ENCODE results near the gene FIBIN. TPM values are rescaled to one million over a fixed set of nuclear protein-coding genes. Genes with fewer than 3 reads are reported as not detected.
"Not testable (repeated sequence)": the region's sequence is repeated elsewhere in the genome, so short reads cannot be mapped to it uniquely, and the experiment has no call there.

The FIBIN gene
- total and polyA plus RNA-seq, 2 experiments from 2014 or later: 36.5 to 36.7 TPM

- Histone ChIP-seq H3K4me3 (peak overlapping the region; percentile 15), H2AFZ (no peak overlapping the region), H3K27me3 (no peaks in the 10 kb centered on the region), H3K9me3 (ENCODE audit: low read depth) (no peaks in the 10 kb centered on the region), H4K20me1 (ENCODE audit: insufficient read depth, poor library complexity, severe bottlenecking) (no peaks in the 10 kb centered on the region), H3K9me2 (replicated peaks; ENCODE audit: insufficient read depth) (no peaks in the 10 kb centered on the region), H3K36me3 (replicated peaks; ENCODE audit: insufficient read depth, low read depth) (no peaks in the 10 kb centered on the region), H3K79me2 (peaks cover 7% of the 10 kb centered on the region), H3K4me2 (peak overlapping the region; percentile 69), H3K27ac (peak overlapping the region; percentile 32), H3K4me1 (ENCODE audit: insufficient read depth) (peaks cover 8% of the 10 kb centered on the region)
- no peak for DNase-seq (ENCODE audit: low spot score)
- WGBS (ENCODE audit: low lambda C conversion rate, missing lambda C conversion rate): 57% methylated on average over 19 of the region's 19 CpGs
- no peak for TF ChIP-seq EZH2 (IDR thresholded peaks at IDR 0.05; ENCODE audit: borderline replicate concordance)
Observed at GRCh38 chr11:26994631-26995095, 751 bp downstream of the FIBIN start.

- peak overlapping the region; percentile 25 for H3K27ac ChIP-seq
- TF ChIP-seq EZH2phosphoT487 (IDR thresholded peaks at IDR 0.05; ENCODE audit: low read depth, severe bottlenecking, unreplicated experiment) (no peak), EZH2 (IDR thresholded peaks at IDR 0.05; ENCODE audit: borderline replicate concordance) (no peak)
- TF ChIP-seq, protein P1, sequence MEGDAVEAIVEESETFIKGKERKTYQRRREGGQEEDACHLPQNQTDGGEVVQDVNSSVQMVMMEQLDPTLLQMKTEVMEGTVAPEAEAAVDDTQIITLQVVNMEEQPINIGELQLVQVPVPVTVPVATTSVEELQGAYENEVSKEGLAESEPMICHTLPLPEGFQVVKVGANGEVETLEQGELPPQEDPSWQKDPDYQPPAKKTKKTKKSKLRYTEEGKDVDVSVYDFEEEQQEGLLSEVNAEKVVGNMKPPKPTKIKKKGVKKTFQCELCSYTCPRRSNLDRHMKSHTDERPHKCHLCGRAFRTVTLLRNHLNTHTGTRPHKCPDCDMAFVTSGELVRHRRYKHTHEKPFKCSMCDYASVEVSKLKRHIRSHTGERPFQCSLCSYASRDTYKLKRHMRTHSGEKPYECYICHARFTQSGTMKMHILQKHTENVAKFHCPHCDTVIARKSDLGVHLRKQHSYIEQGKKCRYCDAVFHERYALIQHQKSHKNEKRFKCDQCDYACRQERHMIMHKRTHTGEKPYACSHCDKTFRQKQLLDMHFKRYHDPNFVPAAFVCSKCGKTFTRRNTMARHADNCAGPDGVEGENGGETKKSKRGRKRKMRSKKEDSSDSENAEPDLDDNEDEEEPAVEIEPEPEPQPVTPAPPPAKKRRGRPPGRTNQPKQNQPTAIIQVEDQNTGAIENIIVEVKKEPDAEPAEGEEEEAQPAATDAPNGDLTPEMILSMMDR (IDR thresholded peaks at IDR 0.05; ENCODE audit: poor library complexity): no peak
- peak overlapping the region; percentile 69 for H3K4me2 ChIP-seq
- H3K9me2 ChIP-seq (replicated peaks; ENCODE audit: insufficient read depth): no peaks in the 10 kb centered on the region
- H3K9me3 ChIP-seq (ENCODE audit: low read depth): no peaks in the 10 kb centered on the region
- H3K4me1 ChIP-seq (ENCODE audit: insufficient read depth): peaks cover 8% of the 10 kb centered on the region
- 57% methylated on average over 1 of the region's 1 CpG for WGBS (ENCODE audit: low lambda C conversion rate, missing lambda C conversion rate)
- H3K36me3 ChIP-seq (replicated peaks; ENCODE audit: insufficient read depth, low read depth): no peaks in the 10 kb centered on the region
- H4K20me1 ChIP-seq (ENCODE audit: insufficient read depth, poor library complexity, severe bottlenecking): no peaks in the 10 kb centered on the region
- H3K79me2 ChIP-seq: peaks cover 7% of the 10 kb centered on the region
- no peak overlapping the region for H2AFZ ChIP-seq
- no peak overlapping the region for H3K4me3 ChIP-seq
- no peak for DNase-seq (ENCODE audit: low spot score)
- no peaks in the 10 kb centered on the region for H3K27me3 ChIP-seq
Observed at GRCh38 chr11:26995701-26996460, 2.0 kb downstream of the FIBIN start.

DNA sequence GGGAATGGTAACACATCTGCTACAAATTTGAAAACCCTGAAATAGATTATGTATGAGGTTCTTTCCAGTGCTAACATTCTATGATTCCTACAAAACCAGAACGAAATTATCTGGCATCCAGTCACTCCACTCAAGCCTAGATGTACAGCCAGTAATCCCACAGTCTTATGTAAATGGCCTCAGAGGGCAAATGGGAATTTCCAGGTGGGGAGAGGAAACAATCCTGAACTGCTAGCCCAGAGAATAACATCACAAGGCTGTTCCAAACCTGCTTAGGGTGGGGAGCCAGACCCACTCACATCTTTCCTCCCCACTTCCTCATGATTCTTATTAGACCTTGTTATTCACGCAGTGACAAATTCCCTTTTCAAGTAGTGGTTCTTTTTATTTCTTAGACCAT is 3.5 kb downstream of the FIBIN start:
- Histone ChIP-seq H2AFZ (no peak overlapping the region), H4K20me1 (ENCODE audit: insufficient read depth, poor library complexity, severe bottlenecking) (no peaks in the 10 kb centered on the region), H3K4me1 (ENCODE audit: insufficient read depth) (peaks cover 4% of the 10 kb centered on the region), H3K9me2 (replicated peaks; ENCODE audit: insufficient read depth) (no peaks in the 10 kb centered on the region), H3K4me2 (peak overlapping the region; percentile 69), H3K36me3 (replicated peaks; ENCODE audit: insufficient read depth, low read depth) (no peaks in the 10 kb centered on the region), H3K27ac (no peak overlapping the region), H3K27me3 (no peaks in the 10 kb centered on the region), H3K79me2 (peaks cover 7% of the 10 kb centered on the region), H3K4me3 (no peak overlapping the region), H3K9me3 (ENCODE audit: low read depth) (no peaks in the 10 kb centered on the region)
- TF ChIP-seq EZH2phosphoT487 (IDR thresholded peaks at IDR 0.05; ENCODE audit: low read depth, severe bottlenecking, unreplicated experiment): no peak
- TF ChIP-seq, protein P1 (IDR thresholded peaks at IDR 0.05; ENCODE audit: poor library complexity): no peak
- TF ChIP-seq EZH2 (IDR thresholded peaks at IDR 0.05; ENCODE audit: borderline replicate concordance): no peak
- WGBS (ENCODE audit: low lambda C conversion rate, missing lambda C conversion rate): 58% methylated on average over 2 of the region's 2 CpGs
- DNase-seq (ENCODE audit: low spot score): no peak

- not testable (repeated sequence) for H2AFZ ChIP-seq; H3K4me3 ChIP-seq; H3K9me2 ChIP-seq (replicated peaks; ENCODE audit: insufficient read depth); H3K9me3 ChIP-seq (ENCODE audit: low read depth); H3K79me2 ChIP-seq; H3K27ac ChIP-seq; H3K27me3 ChIP-seq; H3K4me1 ChIP-seq (ENCODE audit: insufficient read depth); H3K4me2 ChIP-seq; H4K20me1 ChIP-seq (ENCODE audit: insufficient read depth, poor library complexity, severe bottlenecking); H3K36me3 ChIP-seq (replicated peaks; ENCODE audit: insufficient read depth, low read depth); DNase-seq (ENCODE audit: low spot score)
- WGBS (ENCODE audit: low lambda C conversion rate, missing lambda C conversion rate): 65% methylated on average over 4 of the region's 4 CpGs
Observed at GRCh38 chr11:27001136-27001730, 7.3 kb downstream of the FIBIN start.

Measured in hepatocyte (in vitro differentiated cells).